Effector CD8-positive, alpha-beta T cell (primary cell): Measurements from ENCODE around the gene ZBTB17.
"Not testable (repeated sequence)": the region's sequence is repeated elsewhere in the genome, so short reads cannot be mapped to it uniquely, and the experiment has no call there.

Experiments
- DNase-seq: peaks from one replicate; lab custom pipeline; 2025; lab: John Stamatoyannopoulos, UW

The ZBTB17 gene

DNA sequence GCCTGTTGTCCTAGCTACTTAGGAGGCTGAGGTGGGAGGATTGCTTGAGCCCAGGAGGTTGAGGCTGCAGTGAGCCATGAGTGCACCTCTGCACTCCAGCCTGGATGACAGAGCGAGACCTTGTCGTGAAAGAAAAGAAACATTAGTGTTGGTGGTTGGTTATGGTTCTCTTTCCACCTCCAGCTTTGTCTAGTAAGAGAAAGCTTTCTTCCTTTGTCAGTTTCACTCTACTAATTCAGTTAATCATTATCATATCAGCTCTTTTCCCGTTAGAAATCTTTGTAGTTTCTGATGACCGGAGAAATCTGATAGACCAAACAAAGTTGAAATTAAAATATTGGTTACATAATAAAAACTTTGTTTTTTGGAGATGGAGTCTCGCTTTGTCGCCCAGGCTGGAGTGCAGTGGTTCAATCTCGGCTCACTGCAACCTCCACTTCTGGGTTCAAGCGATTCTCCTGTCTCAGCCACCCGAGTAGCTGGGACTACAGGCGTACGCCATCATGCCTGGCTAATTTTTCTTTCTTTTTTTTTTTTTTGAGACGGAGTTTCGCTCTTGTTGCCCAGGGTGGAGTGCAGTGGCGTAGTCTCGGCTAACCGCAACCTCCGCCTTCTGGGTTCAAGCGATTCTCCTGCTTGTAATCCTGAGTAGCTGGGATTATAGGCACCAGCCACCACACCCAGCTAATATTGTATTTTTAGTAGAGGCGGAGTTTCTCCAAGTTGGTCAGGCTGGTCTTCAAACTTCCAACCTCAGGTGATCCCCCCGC is 78.9 kb downstream of the ZBTB17 start:
- DNase-seq, result not testable (repeated sequence)

GRCh38 chr1:15895233-15895632 is 80.7 kb downstream of the ZBTB17 start:
- no peak for DNase-seq

- DNase-seq, result not testable (repeated sequence)
Observed at GRCh38 chr1:15892857-15893599, 82.9 kb downstream of the ZBTB17 start.
